Measurements from ENCODE around the gene DPP6. TPM values are rescaled to one million over a fixed set of nuclear protein-coding genes. Genes with fewer than 3 reads are reported as not detected.

DPP6 gene
- total RNA-seq, 1 experiment from 2014 or later = not detected

GRCh38 chr7:154871507-154871906, 819.3 kb downstream of the DPP6 start:
- H3K27me3 ChIP-seq (replicated peaks; ENCODE audit: control insufficient read depth, insufficient read depth, low read length) = peaks cover 1% of the 10 kb centered on the region; the same call in 1 of the 2 replicates
- ChIA-PET POLR2A (no interaction called here), CTCF (no interaction called here)
- no peaks in the 10 kb centered on the region for H3K36me3 ChIP-seq (ENCODE audit: control insufficient read depth, insufficient read depth, low read length)
- Mint-ChIP-seq H3K4me1 (ENCODE audit: low read depth, unreplicated experiment) (no peaks in the 10 kb centered on the region), H3K27me3 (ENCODE audit: insufficient read depth, unreplicated experiment) (peaks cover 23% of the 10 kb centered on the region), H3K36me3 (ENCODE audit: insufficient read depth, unreplicated experiment) (no peaks in the 10 kb centered on the region), H3K4me3 (ENCODE audit: unreplicated experiment) (no peak overlapping the region), H3K27ac (ENCODE audit: unreplicated experiment) (no peak overlapping the region), H3K9me3 (ENCODE audit: unreplicated experiment) (no peaks in the 10 kb centered on the region)
- no peak overlapping the region for H3K4me3 ChIP-seq (ENCODE audit: low read depth, low read length)
- no peaks in the 10 kb centered on the region for H3K9me3 ChIP-seq
- H3K4me1 ChIP-seq = no peaks in the 10 kb centered on the region
- intact Hi-C loops (cut with micrococcal nuclease; ENCODE audit: unreplicated experiment) = no loop called here
- peak in 1 of 2 experiments; percentile 10 for DNase-seq
- BruUV-seq (replicated peaks) = no TSS peak
- TF ChIP-seq CTCF (IDR thresholded peaks at IDR 0.05; ENCODE audit: insufficient read depth in 1 of 2, low read depth in 1 of 2, low read length in 1 of 2, severe bottlenecking in 1 of 2, unreplicated experiment in 1 of 2) = no peak

- POLR2A ChIA-PET = no interaction called here
- Histone ChIP-seq H3K4me1 (no peaks in the 10 kb centered on the region), H3K36me3 (ENCODE audit: control insufficient read depth, insufficient read depth, low read length) (no peaks in the 10 kb centered on the region), H3K27me3 (replicated peaks; ENCODE audit: control insufficient read depth, insufficient read depth, low read length) (peaks cover 1% of the 10 kb centered on the region; the same call in 1 of the 2 replicates), H3K9me3 (no peaks in the 10 kb centered on the region), H3K4me3 (ENCODE audit: low read depth, low read length) (no peak overlapping the region)
- peaks cover 27% of the 10 kb centered on the region for H3K27me3 Mint-ChIP-seq (ENCODE audit: insufficient read depth, unreplicated experiment)
- no peaks in the 10 kb centered on the region for H3K4me1 Mint-ChIP-seq (ENCODE audit: low read depth, unreplicated experiment)
- H3K4me3 Mint-ChIP-seq (ENCODE audit: unreplicated experiment) = no peak overlapping the region
- CTCF ChIA-PET = no interaction called here
- no peak overlapping the region for H3K27ac Mint-ChIP-seq (ENCODE audit: unreplicated experiment)
- H3K36me3 Mint-ChIP-seq (ENCODE audit: insufficient read depth, unreplicated experiment) = no peaks in the 10 kb centered on the region
- intact Hi-C loops (cut with micrococcal nuclease; ENCODE audit: unreplicated experiment) = no loop called here
- BruUV-seq (replicated peaks) = no TSS peak
- DNase-seq = no peak
- TF ChIP-seq CTCF (IDR thresholded peaks at IDR 0.05; ENCODE audit: insufficient read depth in 1 of 2, low read depth in 1 of 2, low read length in 1 of 2, severe bottlenecking in 1 of 2, unreplicated experiment in 1 of 2) = no peak
- no peaks in the 10 kb centered on the region for H3K9me3 Mint-ChIP-seq (ENCODE audit: unreplicated experiment)
Observed at GRCh38 chr7:154871928-154872750, 819.9 kb downstream of the DPP6 start.

- no peaks in the 10 kb centered on the region for H3K4me1 ChIP-seq
- POLR2A ChIA-PET = no interaction called here
- H3K27me3 Mint-ChIP-seq (ENCODE audit: insufficient read depth, unreplicated experiment) = peaks cover 25% of the 10 kb centered on the region
- CTCF ChIA-PET = no interaction called here
- no peaks in the 10 kb centered on the region for H3K4me1 Mint-ChIP-seq (ENCODE audit: low read depth, unreplicated experiment)
- no peaks in the 10 kb centered on the region for H3K9me3 Mint-ChIP-seq (ENCODE audit: unreplicated experiment)
- peaks cover 1% of the 10 kb centered on the region; the same call in 1 of the 2 replicates for H3K27me3 ChIP-seq (replicated peaks; ENCODE audit: control insufficient read depth, insufficient read depth, low read length)
- H3K36me3 Mint-ChIP-seq (ENCODE audit: insufficient read depth, unreplicated experiment) = no peaks in the 10 kb centered on the region
- BruUV-seq (replicated peaks) = no TSS peak
- no peak overlapping the region for H3K4me3 Mint-ChIP-seq (ENCODE audit: unreplicated experiment)
- DNase-seq = no peak
- intact Hi-C loops (cut with micrococcal nuclease; ENCODE audit: unreplicated experiment) = no loop called here
- H3K27ac Mint-ChIP-seq (ENCODE audit: unreplicated experiment) = no peak overlapping the region
- H3K36me3 ChIP-seq (ENCODE audit: control insufficient read depth, insufficient read depth, low read length) = no peaks in the 10 kb centered on the region
- TF ChIP-seq CTCF (IDR thresholded peaks at IDR 0.05; ENCODE audit: insufficient read depth in 1 of 2, low read depth in 1 of 2, low read length in 1 of 2, severe bottlenecking in 1 of 2, unreplicated experiment in 1 of 2) = no peak
- no peak overlapping the region for H3K4me3 ChIP-seq (ENCODE audit: low read depth, low read length)
- no peaks in the 10 kb centered on the region for H3K9me3 ChIP-seq
Observed at GRCh38 chr7:154872811-154873499, 820.8 kb downstream of the DPP6 start.

Data from Caco-2 (cell line).